ENCODE measurements around the gene CPNE4. TPM values are rescaled to one million over a fixed set of nuclear protein-coding genes. Genes with fewer than 3 reads are reported as not detected.

CPNE4 gene
- total RNA-seq, 1 experiment from 2014 or later, result 31.1 TPM

DNA sequence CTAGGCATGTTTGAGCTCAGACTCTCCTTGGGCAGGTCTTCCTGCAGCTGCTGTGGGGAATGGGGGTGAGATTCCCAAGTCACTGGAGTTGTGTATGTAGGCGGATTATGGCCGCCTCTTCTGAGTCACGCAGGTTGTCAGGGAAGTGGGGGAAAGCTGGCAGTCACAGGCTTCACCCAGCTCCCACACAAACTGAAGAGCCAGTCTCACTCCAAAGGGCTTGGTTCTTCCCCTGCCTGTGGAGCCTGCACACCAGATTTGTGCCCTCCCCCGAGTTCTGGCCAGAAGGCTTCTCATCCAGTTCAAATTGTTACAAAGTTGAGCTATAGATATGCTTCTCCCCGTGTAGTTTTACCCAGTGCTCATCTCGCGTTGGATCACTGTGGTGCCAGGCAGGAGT, 53.5 kb downstream of the CPNE4 start:
- H3K27me3 Mint-ChIP-seq (ENCODE audit: unreplicated experiment), result no peaks in the 10 kb centered on the region
- no peak for TF ChIP-seq CTCF (IDR thresholded peaks at IDR 0.05; ENCODE audit: unreplicated experiment)
- BruUV-seq (replicated peaks), result no TSS peak
- H3K4me3 Mint-ChIP-seq (ENCODE audit: low read depth, unreplicated experiment), result no peak overlapping the region
- no peak for DNase-seq
- peaks cover 4% of the 10 kb centered on the region for H3K9me3 Mint-ChIP-seq (ENCODE audit: low read depth, unreplicated experiment)
- intact Hi-C loops (cut with micrococcal nuclease; ENCODE audit: unreplicated experiment), result no loop called here
- peaks cover 6% of the 10 kb centered on the region for H3K4me1 Mint-ChIP-seq (ENCODE audit: low read depth, unreplicated experiment)
- CTCF ChIA-PET, result no interaction called here
- peaks cover 14% of the 10 kb centered on the region for H3K36me3 Mint-ChIP-seq (ENCODE audit: insufficient read depth, unreplicated experiment)
- H3K27ac Mint-ChIP-seq (ENCODE audit: unreplicated experiment), result no peak overlapping the region

- H3K9me3 Mint-ChIP-seq (ENCODE audit: low read depth, unreplicated experiment), result peaks cover 4% of the 10 kb centered on the region
- H3K27me3 Mint-ChIP-seq (ENCODE audit: unreplicated experiment), result no peaks in the 10 kb centered on the region
- peaks cover 14% of the 10 kb centered on the region for H3K36me3 Mint-ChIP-seq (ENCODE audit: insufficient read depth, unreplicated experiment)
- intact Hi-C loops (cut with micrococcal nuclease; ENCODE audit: unreplicated experiment), result no loop called here
- peaks cover 14% of the 10 kb centered on the region for H3K4me1 Mint-ChIP-seq (ENCODE audit: low read depth, unreplicated experiment)
- BruUV-seq (replicated peaks), result no TSS peak
- CTCF ChIA-PET, result interaction anchor here (0.7 kb wide), 1 partner anchor 1353 kb away, joined by 4 read pairs; no protein-coding TSS in a partner anchor
- H3K4me3 Mint-ChIP-seq (ENCODE audit: low read depth, unreplicated experiment), result no peak overlapping the region
- no peak for DNase-seq
- no peak overlapping the region for H3K27ac Mint-ChIP-seq (ENCODE audit: unreplicated experiment)
- no peak for TF ChIP-seq CTCF (IDR thresholded peaks at IDR 0.05; ENCODE audit: unreplicated experiment)
These were observed 58.4 kb downstream of the CPNE4 start for GRCh38 chr3:131976448-131976847.

- Mint-ChIP-seq H3K4me1 (ENCODE audit: low read depth, unreplicated experiment) (peaks cover 14% of the 10 kb centered on the region), H3K27me3 (ENCODE audit: unreplicated experiment) (no peaks in the 10 kb centered on the region), H3K4me3 (ENCODE audit: low read depth, unreplicated experiment) (no peak overlapping the region), H3K27ac (ENCODE audit: unreplicated experiment) (no peak overlapping the region), H3K36me3 (ENCODE audit: insufficient read depth, unreplicated experiment) (peaks cover 14% of the 10 kb centered on the region), H3K9me3 (ENCODE audit: low read depth, unreplicated experiment) (peaks cover 2% of the 10 kb centered on the region)
- CTCF ChIA-PET, result no interaction called here
- BruUV-seq (replicated peaks), result no TSS peak
- intact Hi-C loops (cut with micrococcal nuclease; ENCODE audit: unreplicated experiment), result no loop called here
- DNase-seq, result no peak
- no peak for TF ChIP-seq CTCF (IDR thresholded peaks at IDR 0.05; ENCODE audit: unreplicated experiment)
These were observed 59.8 kb downstream of the CPNE4 start for GRCh38 chr3:131975047-131975446.

- no TSS peak for BruUV-seq (replicated peaks)
- no peak overlapping the region for H3K27ac Mint-ChIP-seq (ENCODE audit: unreplicated experiment)
- no peak for DNase-seq
- no peak overlapping the region for H3K4me3 Mint-ChIP-seq (ENCODE audit: low read depth, unreplicated experiment)
- intact Hi-C loops (cut with micrococcal nuclease; ENCODE audit: unreplicated experiment), result no loop called here
- peaks cover 14% of the 10 kb centered on the region for H3K4me1 Mint-ChIP-seq (ENCODE audit: low read depth, unreplicated experiment)
- no peaks in the 10 kb centered on the region for H3K27me3 Mint-ChIP-seq (ENCODE audit: unreplicated experiment)
- peaks cover 14% of the 10 kb centered on the region for H3K36me3 Mint-ChIP-seq (ENCODE audit: insufficient read depth, unreplicated experiment)
- CTCF ChIA-PET, result no interaction called here
- no peak for TF ChIP-seq CTCF (IDR thresholded peaks at IDR 0.05; ENCODE audit: unreplicated experiment)
- H3K9me3 Mint-ChIP-seq (ENCODE audit: low read depth, unreplicated experiment), result peaks cover 2% of the 10 kb centered on the region
These were observed 61.1 kb downstream of the CPNE4 start for GRCh38 chr3:131973731-131974130.
